Epithelial cell of prostate (primary cell): Measurements from ENCODE around the gene LRIT1.
A peak's percentile ranks its signal among the peaks of the same experiment; 100 is the strongest.

Experiments used
- DNase-seq: peaks from one replicate; pipeline ENCODE4 v3.0.0-alpha.2; 2011; ENCODE audit warnings: low read depth, low spot score
- H3K27ac ChIP-seq: fragments of 450-650 bp; 2 replicates; pipeline ENCODE4 v1.5.1; 2017; ENCODE audit warnings: mild to moderate bottlenecking

LRIT1 gene

GRCh38 chr10:84256510-84257342 is 15.4 kb upstream of the LRIT1 start:
- no peak for DNase-seq
- no peak overlapping the region for H3K27ac ChIP-seq

- no peak for DNase-seq
- no peak overlapping the region for H3K27ac ChIP-seq
Measured at GRCh38 chr10:84254552-84255478, 13.5 kb upstream of the LRIT1 start.

- no peak overlapping the region for H3K27ac ChIP-seq
- DNase-seq: no peak
Measured at GRCh38 chr10:84248794-84249193, 7.4 kb upstream of the LRIT1 start.

- no peak overlapping the region for H3K27ac ChIP-seq
- no peak for DNase-seq
Measured at GRCh38 chr10:84247496-84247895, 6.2 kb upstream of the LRIT1 start.

GRCh38 chr10:84244651-84245270 is 3.4 kb upstream of the LRIT1 start, which contains the start of gene RGR:
Gene RGR (plus strand): TSS chr10:84245053. CDS start chr10:84245091, 38 bp downstream.
- DNase-seq: no peak
- H3K27ac ChIP-seq: no peak within 1 kb of the TSS

- no peak for DNase-seq
- H3K27ac ChIP-seq: no peak overlapping the region
Measured at GRCh38 chr10:84243759-84244158, 2.4 kb upstream of the LRIT1 start.

GRCh38 chr10:84238909-84239308 is 2.4 kb downstream of the LRIT1 start:
- DNase-seq: peak; percentile 50
- H3K27ac ChIP-seq: no peak overlapping the region

GRCh38 chr10:84237199-84238051 is 3.9 kb downstream of the LRIT1 start:
- no peak for DNase-seq
- H3K27ac ChIP-seq: no peak overlapping the region

GRCh38 chr10:84236807-84237198 is 4.5 kb downstream of the LRIT1 start:
- H3K27ac ChIP-seq: no peak overlapping the region
- no peak for DNase-seq

- DNase-seq: no peak
Measured at GRCh38 chr10:84235096-84235495, 6.2 kb downstream of the LRIT1 start.

GRCh38 chr10:84234479-84234878 is 6.9 kb downstream of the LRIT1 start:
- H3K27ac ChIP-seq: no peak overlapping the region

More at GRCh38 chr10:84235096-84235495, 6.2 kb downstream of the LRIT1 start:
- no peak overlapping the region for H3K27ac ChIP-seq

GRCh38 chr10:84233940-84234339 is 7.4 kb downstream of the LRIT1 start:
- no peak for DNase-seq
- H3K27ac ChIP-seq: no peak overlapping the region

More at GRCh38 chr10:84234479-84234878, 6.9 kb downstream of the LRIT1 start:
- no peak for DNase-seq

GRCh38 chr10:84232376-84232775 is 9.0 kb downstream of the LRIT1 start:
- no peak for DNase-seq
- no peak overlapping the region for H3K27ac ChIP-seq

- no peak for DNase-seq
- H3K27ac ChIP-seq: no peak overlapping the region
Measured at GRCh38 chr10:84230359-84230758, 11.0 kb downstream of the LRIT1 start.

GRCh38 chr10:84227810-84228209 is 13.5 kb downstream of the LRIT1 start:
- H3K27ac ChIP-seq: no peak overlapping the region
- no peak for DNase-seq

- no peak overlapping the region for H3K27ac ChIP-seq
- no peak for DNase-seq
Measured at GRCh38 chr10:84226616-84227015, 14.7 kb downstream of the LRIT1 start.

GRCh38 chr10:84225427-84226173 is 15.7 kb downstream of the LRIT1 start, which contains the start of gene LRIT2:
Gene LRIT2 (minus strand): TSS chr10:84225544. CDS start chr10:84225520, 24 bp downstream.
- no peak for DNase-seq
- no peak within 1 kb of the TSS for H3K27ac ChIP-seq

- no peak for DNase-seq
- H3K27ac ChIP-seq: no peak overlapping the region
Measured at GRCh38 chr10:84224411-84225028, 16.8 kb downstream of the LRIT1 start.
